GM15510 (cell line): ENCODE measurements around the gene REEP3.

Source experiments
- POLR2A ChIP-seq: IDR thresholded peaks from 3 replicates; pipeline ENCODE4 v1.6.1; 2011; ENCODE audit warnings: borderline replicate concordance; ENCODE audit not compliant: insufficient read length; ENCODE audit errors: extremely low read depth

The REEP3 gene

GRCh38 chr10:63588436-63589167 is 67.4 kb downstream of the REEP3 start:
- TF ChIP-seq POLR2A, result no peak

GRCh38 chr10:63591600-63592379 is 70.6 kb downstream of the REEP3 start:
- no peak for TF ChIP-seq POLR2A

GRCh38 chr10:63593576-63593975 is 72.4 kb downstream of the REEP3 start:
- no peak for TF ChIP-seq POLR2A

GRCh38 chr10:63595072-63595471 is 73.9 kb downstream of the REEP3 start:
- no peak for TF ChIP-seq POLR2A

GRCh38 chr10:63596924-63597323 is 75.7 kb downstream of the REEP3 start:
- TF ChIP-seq POLR2A, result no peak

GRCh38 chr10:63600540-63600939 is 79.3 kb downstream of the REEP3 start:
- TF ChIP-seq POLR2A, result no peak

- no peak for TF ChIP-seq POLR2A
Observed at GRCh38 chr10:63603709-63604445, 82.7 kb downstream of the REEP3 start.

- no peak for TF ChIP-seq POLR2A
Observed at GRCh38 chr10:63605197-63605967, 84.2 kb downstream of the REEP3 start.

- no peak for TF ChIP-seq POLR2A
Observed at GRCh38 chr10:63608511-63608910, 87.3 kb downstream of the REEP3 start.

- TF ChIP-seq POLR2A, result no peak
Observed at GRCh38 chr10:63611078-63611477, 89.9 kb downstream of the REEP3 start.

- TF ChIP-seq POLR2A, result no peak
Observed at GRCh38 chr10:63614371-63614891, 93.2 kb downstream of the REEP3 start.

GRCh38 chr10:63618552-63618951 is 97.4 kb downstream of the REEP3 start:
- no peak for TF ChIP-seq POLR2A

- TF ChIP-seq POLR2A, result no peak
Observed at GRCh38 chr10:63619426-63619825, 98.2 kb downstream of the REEP3 start.

- no peak for TF ChIP-seq POLR2A
Observed at GRCh38 chr10:63622097-63622496, 100.9 kb downstream of the REEP3 start.
